Neuronal stem cell (in vitro differentiated cells): ENCODE results near the gene KRTAP13-3. TPM values are rescaled to one million over a fixed set of nuclear protein-coding genes. Genes with fewer than 3 reads are reported as not detected.
A peak's percentile ranks its signal among the peaks of the same experiment; 100 is the strongest.

Experiments used
- DNase-seq: peaks from one replicate; pipeline ENCODE4 v3.0.0-alpha.2; 2013; ENCODE audit warnings: low spot score
- H2AFZ ChIP-seq: one replicate; pipeline ENCODE4 v1.6.1; 2013; ENCODE audit warnings: mild to moderate bottlenecking, low read length, inconsistent platforms
- H2AK5ac ChIP-seq: 2 replicates; pipeline ENCODE4 v1.6.1; 2013; ENCODE audit warnings: low read depth, mild to moderate bottlenecking, inconsistent platforms, low read length, moderate library complexity, mixed read lengths
- H2BK120ac ChIP-seq: 2 replicates; pipeline ENCODE4 v1.6.1; 2013; ENCODE audit warnings: low read depth, mild to moderate bottlenecking, inconsistent platforms, low read length, moderate library complexity, mixed read lengths
- H2BK12ac ChIP-seq: one replicate; pipeline ENCODE4 v1.6.1; 2013; ENCODE audit warnings: low read length, inconsistent platforms
- H2BK15ac ChIP-seq: 2 replicates; pipeline ENCODE4 v1.6.1; 2013; ENCODE audit warnings: mild to moderate bottlenecking, low read length, inconsistent platforms, mixed read lengths
- H2BK5ac ChIP-seq: one replicate; pipeline ENCODE4 v1.6.1; 2013; ENCODE audit warnings: inconsistent platforms, mild to moderate bottlenecking, low read length, moderate library complexity
- H3K14ac ChIP-seq: one replicate; pipeline ENCODE4 v1.6.1; 2013; ENCODE audit warnings: low read length, inconsistent platforms
- H3K18ac ChIP-seq: 2 replicates; pipeline ENCODE4 v1.6.1; 2013; ENCODE audit warnings: low read length, inconsistent platforms
- H3K23ac ChIP-seq: 2 replicates; pipeline ENCODE4 v1.6.1; 2013; ENCODE audit warnings: low read depth, mild to moderate bottlenecking, mixed read lengths, low read length, inconsistent platforms; ENCODE audit not compliant: poor library complexity
- H3K27ac ChIP-seq: replicated peaks from 3 replicates; pipeline ENCODE4 v1.5.1; 2013; ENCODE audit warnings: low read length, inconsistent platforms
- H3K27me3 ChIP-seq, 3 experiments: 2 replicates each; pipeline ENCODE4 v1.6.1; 2013; ENCODE audit warnings: low read length in 3 of 3, mild to moderate bottlenecking in 2 of 3, inconsistent platforms in 1 of 3, low read depth in 1 of 3, mixed read lengths in 1 of 3, moderate library complexity in 1 of 3; ENCODE audit not compliant: control insufficient read depth in 3 of 3, insufficient read depth in 3 of 3
- H3K36me3 ChIP-seq, 2 donors: replicated peaks in 1 of 2; 2 replicates each; pipeline ENCODE4 v1.6.1; 2013; ENCODE audit warnings: low read length in 2 of 2; ENCODE audit not compliant: control insufficient read depth in 2 of 2, insufficient read depth in 2 of 2
- H3K4ac ChIP-seq: 2 replicates; pipeline ENCODE4 v1.6.1; 2013; ENCODE audit warnings: inconsistent platforms, mild to moderate bottlenecking, low read length, moderate library complexity
- H3K4me1 ChIP-seq, 2 donors: 1 replicate in 1 of 2; 2 replicates in 1 of 2; pipeline ENCODE4 v1.6.1; 2013; ENCODE audit warnings: low read length in 2 of 2, low read depth in 1 of 2; ENCODE audit not compliant: control insufficient read depth in 2 of 2, insufficient read depth in 1 of 2
- H3K4me2 ChIP-seq: one replicate; pipeline ENCODE4 v1.6.1; 2013; ENCODE audit warnings: mild to moderate bottlenecking, low read length, inconsistent platforms; ENCODE audit not compliant: insufficient read depth, poor library complexity, severe bottlenecking
- H3K4me3 ChIP-seq, 2 donors: 2 replicates each; pipeline ENCODE4 v1.5.1; 2013; ENCODE audit warnings: low read length in 2 of 2, mild to moderate bottlenecking in 2 of 2, inconsistent platforms in 1 of 2, moderate library complexity in 1 of 2
- H3K79me1 ChIP-seq: one replicate; pipeline ENCODE4 v1.6.1; 2013; ENCODE audit warnings: low read depth, mild to moderate bottlenecking, inconsistent platforms, low read length, moderate library complexity
- H3K9ac ChIP-seq: one replicate; pipeline ENCODE4 v1.6.1; 2013; ENCODE audit warnings: mild to moderate bottlenecking, low read depth, low read length, inconsistent platforms; ENCODE audit not compliant: poor library complexity
- H3K9me3 ChIP-seq, 2 donors: replicated peaks in 1 of 2; 2 replicates each; pipeline versions ENCODE3 to v1.6.1; 2013; ENCODE audit warnings: low read length in 2 of 2, mild to moderate bottlenecking in 2 of 2, inconsistent platforms in 1 of 2, low read depth in 1 of 2, mixed read lengths in 1 of 2, moderate library complexity in 1 of 2; ENCODE audit not compliant: control insufficient read depth in 2 of 2, insufficient read depth in 1 of 2
- H4K8ac ChIP-seq: one replicate; pipeline ENCODE4 v1.6.1; 2013; ENCODE audit warnings: low read depth, mild to moderate bottlenecking, inconsistent platforms, low read length, moderate library complexity
- H4K91ac ChIP-seq: one replicate; pipeline ENCODE4 v1.6.1; 2013; ENCODE audit warnings: low read length, low read depth, mild to moderate bottlenecking, inconsistent platforms; ENCODE audit not compliant: poor library complexity
- WGBS, 2 donors: extraction: QIAGEN DNeasy Blood & Tissue Kit; methylation state at CpG; one replicate each; pipeline ENCODE4 v1.1.7; 2013; ENCODE audit warnings: missing lambda C conversion rate in 2 of 2, mixed read lengths in 1 of 2; ENCODE audit not compliant: insufficient read length in 2 of 2, insufficient replicate concordance in 1 of 2; ENCODE audit errors: extremely low coverage in 2 of 2; 5-methylcytosine and 5-hydroxymethylcytosine counted together
- polyA plus RNA-seq, 2 experiments: library from polyadenylated mRNA; stranded (reverse); fragments of 200-250 nt; gene quantifications; one replicate each; pipeline ENCODE4 v1.2.3, GENCODE V29; 2013

The KRTAP13-3 gene
- polyA plus RNA-seq (2013, experiment 1 of 2): not detected
- polyA plus RNA-seq (2013, experiment 2 of 2): not detected

GRCh38 chr21:30425826-30426225 lies at the start of gene KRTAP13-3:
TSS of gene KRTAP13-3 (minus strand) at chr21:30425926. CDS start at chr21:30425912, 14 bp downstream.
- no peak within 1 kb of the TSS for H3K4ac ChIP-seq
- DNase-seq: no peak
- H3K18ac ChIP-seq: peak within 1 kb of the TSS; percentile 6
- WGBS, 2 donors: no CpG with 5 or more reads among the region's 5 CpGs
- no peak within 1 kb of the TSS for H3K4me2 ChIP-seq
- H4K91ac ChIP-seq: no peak within 1 kb of the TSS
- H3K79me1 ChIP-seq: no peaks in the 10 kb centered on the region
- peak within 1 kb of the TSS; percentile 47 for H2AK5ac ChIP-seq
- H3K23ac ChIP-seq: no peak within 1 kb of the TSS
- H2BK5ac ChIP-seq: no peak within 1 kb of the TSS
- no peaks in the 10 kb centered on the region for H3K27me3 ChIP-seq
- no peak within 1 kb of the TSS for H3K9ac ChIP-seq
- no peaks in the 10 kb centered on the region for H3K36me3 ChIP-seq
- peaks cover 0 to 3% of the 10 kb centered on the region in 2 donors for H3K4me1 ChIP-seq
- H2AFZ ChIP-seq: no peak within 1 kb of the TSS
- peak within 1 kb of the TSS; percentile 51 for H3K27ac ChIP-seq
- peaks cover 0 to 3% of the 10 kb centered on the region in 2 donors for H3K9me3 ChIP-seq
- no peak within 1 kb of the TSS for H2BK15ac ChIP-seq
- no peak within 1 kb of the TSS for H3K4me3 ChIP-seq
- H2BK12ac ChIP-seq: no peak within 1 kb of the TSS
- no peak within 1 kb of the TSS for H3K14ac ChIP-seq
- H2BK120ac ChIP-seq: no peak within 1 kb of the TSS
- no peak within 1 kb of the TSS for H4K8ac ChIP-seq

- Histone ChIP-seq H4K8ac (no peak overlapping the region), H3K18ac (no peak overlapping the region), H3K27me3 (no peaks in the 10 kb centered on the region), H3K4me1 (peaks cover 0 to 2% of the 10 kb centered on the region in 2 donors), H3K14ac (no peak overlapping the region), H2BK120ac (no peak overlapping the region), H3K4me2 (no peak overlapping the region), H3K9me3 (no peaks in the 10 kb centered on the region), H4K91ac (no peak overlapping the region), H2BK15ac (no peak overlapping the region), H2BK5ac (no peak overlapping the region), H3K27ac (no peak overlapping the region), H2AK5ac (no peak overlapping the region), H3K79me1 (no peaks in the 10 kb centered on the region), H3K23ac (no peak overlapping the region), H2AFZ (no peak overlapping the region), H3K4ac (no peak overlapping the region), H2BK12ac (no peak overlapping the region), H3K4me3 (no peak overlapping the region), H3K36me3 (no peaks in the 10 kb centered on the region), H3K9ac (no peak overlapping the region)
- WGBS, 2 donors: no CpG with 5 or more reads among the region's 6 CpGs
- no peak for DNase-seq
These were observed 43.4 kb upstream of the KRTAP13-3 start for GRCh38 chr21:30468900-30469714.

DNA sequence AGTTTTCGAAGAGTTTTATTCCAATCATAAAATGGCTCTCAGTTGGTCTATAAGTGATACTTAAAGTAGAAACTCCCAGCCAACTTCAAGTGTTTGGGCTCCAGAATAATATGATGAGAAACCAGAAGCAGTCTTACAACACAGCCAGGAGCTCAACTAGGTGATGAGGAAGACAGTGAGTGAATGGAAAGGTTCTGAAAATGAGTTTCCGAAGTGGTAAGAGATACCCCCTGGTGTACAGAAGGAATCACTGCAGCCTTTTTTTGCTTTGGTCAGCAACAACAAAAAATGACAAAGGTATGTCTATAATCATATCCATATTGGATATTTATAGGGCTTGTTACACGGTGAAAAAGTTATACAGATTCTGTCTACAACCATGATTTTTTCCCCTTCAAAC lies 38.0 kb upstream of the KRTAP13-3 start:
- H4K91ac ChIP-seq: no peak overlapping the region
- no peak overlapping the region for H3K4me3 ChIP-seq
- H3K23ac ChIP-seq: no peak overlapping the region
- no peak overlapping the region for H3K14ac ChIP-seq
- no peak overlapping the region for H4K8ac ChIP-seq
- H2BK5ac ChIP-seq: no peak overlapping the region
- no peaks in the 10 kb centered on the region for H3K9me3 ChIP-seq
- no peak overlapping the region for H3K4me2 ChIP-seq
- no peaks in the 10 kb centered on the region for H3K36me3 ChIP-seq
- H3K18ac ChIP-seq: no peak overlapping the region
- H3K27ac ChIP-seq: no peak overlapping the region
- H2AK5ac ChIP-seq: no peak overlapping the region
- no peak overlapping the region for H2BK12ac ChIP-seq
- peaks cover 0 to 2% of the 10 kb centered on the region in 2 donors for H3K4me1 ChIP-seq
- no CpG with 5 or more reads among the region's 3 CpGs for WGBS, 2 donors
- no peak overlapping the region for H2BK120ac ChIP-seq
- H3K4ac ChIP-seq: no peak overlapping the region
- no peak overlapping the region for H3K9ac ChIP-seq
- no peak overlapping the region for H2BK15ac ChIP-seq
- H2AFZ ChIP-seq: no peak overlapping the region
- no peak for DNase-seq
- H3K79me1 ChIP-seq: no peaks in the 10 kb centered on the region
- no peaks in the 10 kb centered on the region for H3K27me3 ChIP-seq

DNA sequence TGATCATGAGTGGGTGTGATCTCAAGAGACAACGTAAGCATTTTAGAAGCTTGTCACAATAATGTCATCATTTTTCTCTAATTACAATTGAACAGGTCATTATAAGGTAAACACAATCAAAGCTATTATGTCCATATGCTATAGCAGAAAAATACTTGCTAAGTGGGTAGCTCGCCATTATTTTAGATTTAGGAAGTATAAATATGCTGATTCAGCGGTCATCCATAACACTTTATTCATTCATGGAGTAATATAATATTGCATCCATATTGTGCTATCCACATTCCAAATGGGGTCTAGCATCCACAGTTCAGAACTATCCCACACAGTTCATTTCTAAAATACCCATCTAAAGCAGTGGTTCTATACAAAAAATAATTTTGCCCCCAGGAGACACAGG lies 22.8 kb upstream of the KRTAP13-3 start:
- Histone ChIP-seq H3K36me3 (no peaks in the 10 kb centered on the region), H3K27ac (no peak overlapping the region), H3K4me2 (no peak overlapping the region), H2AK5ac (no peak overlapping the region), H4K91ac (no peak overlapping the region), H3K18ac (no peak overlapping the region), H3K4me3 (no peak overlapping the region), H3K4ac (no peak overlapping the region), H3K27me3 (no peaks in the 10 kb centered on the region), H3K14ac (no peak overlapping the region), H3K4me1 (no peaks in the 10 kb centered on the region), H2BK12ac (no peak overlapping the region), H2AFZ (no peak overlapping the region), H4K8ac (no peak overlapping the region), H3K79me1 (no peaks in the 10 kb centered on the region), H2BK120ac (no peak overlapping the region), H3K9me3 (no peaks in the 10 kb centered on the region), H2BK15ac (no peak overlapping the region), H3K9ac (no peak overlapping the region), H2BK5ac (no peak overlapping the region), H3K23ac (no peak overlapping the region)
- no peak for DNase-seq
- no CpG with 5 or more reads among the region's 3 CpGs for WGBS, 2 donors
